Neural crest cell (in vitro differentiated cells): ENCODE results near the gene CYFIP1. TPM values are rescaled to one million over a fixed set of nuclear protein-coding genes. Genes with fewer than 3 reads are reported as not detected.
A peak's percentile ranks its signal among the peaks of the same experiment; 100 is the strongest.

Experiments used
- DNase-seq: peaks from one replicate; pipeline ENCODE4 v3.0.0; 2021; ENCODE audit warnings: low read depth, mixed read lengths, low spot score
- H3K27ac Mint-ChIP-seq: one replicate; pipeline ENCODE4 v1.8.0; 2021; ENCODE audit warnings: mild to moderate bottlenecking, mixed read lengths; ENCODE audit not compliant: unreplicated experiment
- H3K27me3 Mint-ChIP-seq: 2 replicates; pipeline ENCODE4 v1.8.0; 2021; ENCODE audit warnings: low read depth, mild to moderate bottlenecking, mixed read lengths
- H3K36me3 Mint-ChIP-seq: 2 replicates; pipeline ENCODE4 v1.8.0; 2021; ENCODE audit warnings: low read depth, mild to moderate bottlenecking, mixed read lengths
- H3K4me1 Mint-ChIP-seq: 2 replicates; pipeline ENCODE4 v1.8.0; 2021; ENCODE audit warnings: mixed read lengths
- H3K4me3 Mint-ChIP-seq: one replicate; pipeline ENCODE4 v1.8.0; 2021; ENCODE audit warnings: mild to moderate bottlenecking, mixed read lengths
- H3K9me3 Mint-ChIP-seq: 2 replicates; pipeline ENCODE4 v1.8.0; 2021; ENCODE audit warnings: mixed read lengths
- CTCF ChIP-seq: fragments of 200-600 bp; sonication (generic); conservative IDR thresholded peaks from 2 replicates; pipeline ENCODE4 v1.5.0; 2021; ENCODE audit warnings: antibody characterized with exemption, mild to moderate bottlenecking
- total RNA-seq: library from RNA; stranded (reverse); gene quantifications from 2 replicates; pipeline ENCODE4 v1.2.1, GENCODE V29; 2021

CYFIP1 gene
- total RNA-seq, 1 donor from 2014 or later, result 116 TPM

DNA sequence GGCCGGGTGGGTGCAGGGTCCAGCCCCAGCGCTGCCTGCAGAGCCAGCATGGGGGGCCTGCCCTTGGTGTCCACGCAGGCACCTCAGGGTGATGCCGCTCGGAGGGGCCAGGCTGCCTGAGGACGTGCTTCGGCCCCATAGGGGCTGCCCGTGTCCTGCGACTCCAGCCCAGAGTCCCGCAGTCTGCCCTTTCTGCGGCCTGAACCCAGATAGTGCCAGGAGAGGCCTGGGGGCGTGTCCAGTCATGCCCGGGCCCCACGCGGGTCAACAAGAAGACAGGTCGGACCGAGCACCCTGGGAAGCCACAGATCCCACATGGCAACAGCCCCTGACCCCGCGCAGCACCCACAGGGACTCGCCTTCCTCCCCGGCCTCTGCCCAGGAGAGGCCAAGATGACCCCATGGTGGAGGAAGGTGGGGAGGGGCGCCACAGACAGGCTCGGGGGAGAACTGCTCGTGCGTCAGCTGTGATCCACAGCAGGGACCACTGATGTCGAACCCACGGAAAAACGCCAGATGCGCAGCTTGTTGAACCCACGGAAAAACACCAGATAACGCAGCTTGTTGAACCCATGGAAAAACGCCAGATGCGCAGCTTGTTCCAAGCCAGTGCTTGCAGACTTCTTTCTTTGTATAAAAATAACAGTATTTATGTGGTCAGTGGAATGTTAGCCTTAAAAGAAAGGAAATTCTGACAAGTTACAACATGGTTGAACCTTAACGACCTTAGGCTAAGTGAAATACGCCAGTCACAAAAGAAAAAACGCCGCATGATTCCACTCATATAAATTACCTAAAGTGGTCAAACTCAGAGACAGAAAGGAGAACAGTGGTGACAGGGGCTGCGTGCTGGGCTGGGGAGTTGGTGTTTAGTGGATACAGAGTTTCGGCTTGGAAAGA is 28.5 kb downstream of the CYFIP1 start:
- Mint-ChIP-seq H3K4me3 (no peak overlapping the region), H3K9me3 (no peaks in the 10 kb centered on the region), H3K4me1 (peaks cover 65% of the 10 kb centered on the region), H3K27ac (peak overlapping the region; percentile 19), H3K27me3 (no peaks in the 10 kb centered on the region), H3K36me3 (no peaks in the 10 kb centered on the region)
- no peak for TF ChIP-seq CTCF
- no peak for DNase-seq

GRCh38 chr15:22951031-22951380 is 29.2 kb downstream of the CYFIP1 start:
- Mint-ChIP-seq H3K27ac (no peak overlapping the region), H3K4me3 (no peak overlapping the region), H3K9me3 (no peaks in the 10 kb centered on the region), H3K4me1 (peaks cover 60% of the 10 kb centered on the region), H3K36me3 (no peaks in the 10 kb centered on the region), H3K27me3 (no peaks in the 10 kb centered on the region)
- DNase-seq, result no peak
- TF ChIP-seq CTCF, result no peak

DNA sequence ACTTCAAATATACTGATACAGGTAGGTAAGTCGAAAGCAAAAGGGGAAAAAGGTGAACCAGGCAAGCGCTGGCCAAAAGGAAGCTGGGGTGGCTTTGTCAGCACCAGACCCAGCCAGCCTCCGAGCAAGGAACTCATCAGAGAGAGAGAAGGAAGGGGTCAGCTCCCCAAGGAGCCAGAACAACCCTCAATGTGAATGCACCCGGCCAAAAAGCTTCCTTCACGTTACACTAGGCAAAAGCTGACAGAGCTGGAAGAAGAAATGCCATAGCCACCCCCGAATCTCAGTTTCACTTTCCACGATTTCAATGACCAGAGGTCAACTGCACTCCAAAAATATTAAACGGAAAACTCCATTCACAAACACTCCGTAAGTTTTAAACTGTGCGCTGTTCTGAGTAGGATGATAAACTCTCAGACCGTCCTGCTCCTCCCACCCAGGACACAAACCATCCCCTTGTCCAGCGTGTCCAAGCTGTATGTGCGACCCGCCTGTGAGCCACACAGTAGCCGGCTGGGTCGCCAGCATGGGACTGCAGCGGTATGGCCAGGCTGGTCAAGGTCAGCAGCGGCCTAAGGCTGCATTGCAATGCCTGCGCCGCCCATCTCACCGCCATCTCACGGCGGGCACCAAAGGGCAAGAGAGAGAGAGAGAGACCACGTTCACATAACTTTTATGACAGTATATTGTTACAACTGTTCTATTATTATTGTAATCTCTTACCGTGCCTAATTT is 29.7 kb downstream of the CYFIP1 start:
- no peaks in the 10 kb centered on the region for H3K36me3 Mint-ChIP-seq
- H3K4me3 Mint-ChIP-seq, result peak overlapping the region; percentile 27
- peak overlapping the region; percentile 73 for H3K27ac Mint-ChIP-seq
- no peak for DNase-seq
- H3K4me1 Mint-ChIP-seq, result peaks cover 54% of the 10 kb centered on the region
- H3K27me3 Mint-ChIP-seq, result no peaks in the 10 kb centered on the region
- no peak for TF ChIP-seq CTCF
- H3K9me3 Mint-ChIP-seq, result no peaks in the 10 kb centered on the region

DNA sequence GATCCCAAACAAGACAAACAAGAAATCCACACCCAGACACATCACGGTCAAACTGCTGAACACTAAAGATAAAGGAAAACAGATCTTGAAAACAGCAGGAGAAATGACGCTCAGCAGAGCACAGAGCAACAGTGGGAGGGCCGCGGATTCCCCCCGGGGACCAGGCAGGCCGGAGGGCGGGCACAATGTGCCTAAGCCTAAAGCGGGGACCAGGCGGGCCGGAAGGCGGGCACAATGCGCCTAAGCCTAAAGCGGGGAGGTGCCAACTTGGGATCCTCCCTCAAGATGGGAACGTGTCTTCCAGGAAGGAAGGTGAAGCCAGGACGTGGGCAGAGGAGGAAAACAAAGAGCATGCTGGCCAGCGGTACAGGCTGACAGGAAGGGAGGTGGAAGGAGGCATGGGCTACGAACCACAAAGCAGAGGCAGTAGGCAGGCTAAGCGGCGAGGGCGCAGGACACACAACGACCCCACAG is 31.1 kb downstream of the CYFIP1 start:
- no peaks in the 10 kb centered on the region for H3K36me3 Mint-ChIP-seq
- H3K9me3 Mint-ChIP-seq, result no peaks in the 10 kb centered on the region
- H3K4me3 Mint-ChIP-seq, result peak overlapping the region; percentile 18
- peaks cover 49% of the 10 kb centered on the region for H3K4me1 Mint-ChIP-seq
- H3K27me3 Mint-ChIP-seq, result no peaks in the 10 kb centered on the region
- TF ChIP-seq CTCF, result no peak
- H3K27ac Mint-ChIP-seq, result peak overlapping the region; percentile 48
- peak; percentile 20 for DNase-seq

- no peak for DNase-seq
- H3K27me3 Mint-ChIP-seq, result no peaks in the 10 kb centered on the region
- H3K4me3 Mint-ChIP-seq, result no peak overlapping the region
- peak overlapping the region; percentile 39 for H3K27ac Mint-ChIP-seq
- no peak for TF ChIP-seq CTCF
- no peaks in the 10 kb centered on the region for H3K9me3 Mint-ChIP-seq
- peaks cover 40% of the 10 kb centered on the region for H3K4me1 Mint-ChIP-seq
- no peaks in the 10 kb centered on the region for H3K36me3 Mint-ChIP-seq
Measured at GRCh38 chr15:22948056-22948455, 32.1 kb downstream of the CYFIP1 start.
